GM12873 (cell line): ENCODE results near the gene C17orf75.

Source experiments
- CTCF ChIP-seq: IDR thresholded peaks from 2 replicates; pipeline ENCODE4 v1.5.1; 2012; ENCODE audit warnings: low read depth, mild to moderate bottlenecking, moderate library complexity, low read length, control low read depth; ENCODE audit not compliant: insufficient read depth; ENCODE audit errors: missing control alignments

Gene C17orf75

GRCh38 chr17:32279891-32280716 lies 61.9 kb downstream of the C17orf75 start:
- no peak for TF ChIP-seq CTCF

GRCh38 chr17:32278815-32279214 lies 63.2 kb downstream of the C17orf75 start:
- no peak for TF ChIP-seq CTCF
